SK-N-SH (cell line): ENCODE data around the gene TPP1. TPM values are rescaled to one million over a fixed set of nuclear protein-coding genes. Genes with fewer than 3 reads are reported as not detected.

Source experiments
- CTCF ChIA-PET: fragments of 300-600, 350-600 bp; formaldehyde crosslinking; extraction: SDS; loops from one replicate; lab custom pipeline; 2021; lab: Yijun Ruan, JAX
- POLR2A ChIA-PET: fragments of 350-600 bp; sonication (Branson Sonifier 250); formaldehyde crosslinking; extraction: SDS; loops from one replicate; lab custom pipeline; 2020; ENCODE audit warnings: antibody characterized with exemption, inconsistent platforms; lab: Yijun Ruan, JAX
- DNase-seq: peaks from one replicate; pipeline ENCODE4 v3.0.0; 2012
- H2AFZ ChIP-seq: fragments of 200-600 bp; sonication (generic); 2 replicates; pipeline ENCODE4 v1.8.1; 2016; ENCODE audit warnings: antibody characterized with exemption, mild to moderate bottlenecking, low read depth
- H3F3A ChIP-seq: fragments of 200-600 bp; sonication (generic); replicated peaks from 2 replicates; pipeline ENCODE3; 2016; ENCODE audit warnings: antibody characterized with exemption, mild to moderate bottlenecking; ENCODE audit not compliant: insufficient read depth
- H3K27ac ChIP-seq, 2 experiments: fragments of 200-500 bp in 1 of 2; fragments of 200-600 bp in 1 of 2; sonication (Bioruptor generic) in 1 of 2; sonication (generic), shearing (Covaris generic) in 1 of 2; 2 replicates each; pipeline versions ENCODE4 v1.5.1 to v1.6.1; 2014 to 2016; ENCODE audit warnings: low read depth in 2 of 2, inconsistent platforms in 1 of 2, low read length in 1 of 2, mild to moderate bottlenecking in 1 of 2, mixed read lengths in 1 of 2
- H3K27me3 ChIP-seq: fragments of 200-600 bp; sonication (generic), shearing (Covaris generic); 2 replicates; pipeline ENCODE4 v1.6.1; 2016; ENCODE audit warnings: mixed run types; ENCODE audit not compliant: insufficient read depth
- H3K36me3 ChIP-seq, 2 experiments: fragments of 200-500 bp in 1 of 2; fragments of 200-600 bp in 1 of 2; sonication (Bioruptor generic) in 1 of 2; sonication (generic) in 1 of 2; replicated peaks in 1 of 2; 2 replicates each; pipeline versions ENCODE3 to v1.5.1; 2014 to 2016; ENCODE audit warnings: low read length in 1 of 2, mild to moderate bottlenecking in 1 of 2; ENCODE audit not compliant: insufficient read depth in 2 of 2, control insufficient read depth in 1 of 2
- H3K4me1 ChIP-seq, 2 experiments: fragments of 200-500 bp in 1 of 2; fragments of 200-600 bp in 1 of 2; sonication (Bioruptor generic) in 1 of 2; sonication (generic), shearing (Covaris generic) in 1 of 2; 2 replicates each; pipeline versions ENCODE4 v1.5.1 to v1.6.1; 2014 to 2016; ENCODE audit warnings: low read depth in 1 of 2, low read length in 1 of 2, mixed run types in 1 of 2; ENCODE audit not compliant: insufficient read depth in 2 of 2, control insufficient read depth in 1 of 2
- H3K4me2 ChIP-seq: fragments of 200-600 bp; sonication (generic), shearing (Covaris generic); 2 replicates; pipeline ENCODE4 v1.6.1; 2017; ENCODE audit warnings: mixed run types
- H3K4me3 ChIP-seq, 2 experiments: fragments of 200-500 bp in 1 of 2; fragments of 200-600 bp in 1 of 2; sonication (Bioruptor generic) in 1 of 2; sonication (generic), shearing (Covaris generic) in 1 of 2; 2 replicates each; pipeline versions ENCODE4 v1.5.1 to v1.8.1; 2014 to 2016; ENCODE audit warnings: low read depth in 2 of 2, inconsistent platforms in 1 of 2, low read length in 1 of 2, mild to moderate bottlenecking in 1 of 2, mixed read lengths in 1 of 2, moderate library complexity in 1 of 2
- H3K79me2 ChIP-seq: fragments of 200-600 bp; sonication (generic); 2 replicates; pipeline ENCODE4 v1.8.1; 2017; ENCODE audit warnings: mild to moderate bottlenecking; ENCODE audit not compliant: insufficient read depth
- H3K9ac ChIP-seq: fragments of 200-600 bp; sonication (generic); 2 replicates; pipeline ENCODE4 v1.6.1; 2017; ENCODE audit warnings: mixed run types
- H3K9me2 ChIP-seq: fragments of 200-600 bp; sonication (generic); 2 replicates; pipeline ENCODE4 v1.6.1; 2017; ENCODE audit warnings: mixed run types
- H3K9me3 ChIP-seq: fragments of 200-600 bp; sonication (generic); 2 replicates; pipeline ENCODE4 v1.6.1; 2017; ENCODE audit warnings: mixed run types, mild to moderate bottlenecking, moderate library complexity
- H4K20me1 ChIP-seq: fragments of 200-600 bp; sonication (generic); 2 replicates; pipeline ENCODE4 v1.6.1; 2017; ENCODE audit warnings: mild to moderate bottlenecking, mixed run types; ENCODE audit not compliant: insufficient read depth
- CHD2 ChIP-seq: fragments of 150-350 bp; IDR thresholded peaks from 2 replicates; pipeline ENCODE4 v1.6.1; 2018; ENCODE audit warnings: low read length; ENCODE audit not compliant: partially characterized antibody
- ELF1 ChIP-seq: IDR thresholded peaks from 2 replicates; pipeline ENCODE4 v1.4.0; 2012
- EP300 ChIP-seq, 2 experiments: IDR thresholded peaks; 2 replicates each; pipeline versions ENCODE4 v1.4.0 to v1.6.1; 2012; ENCODE audit warnings: borderline replicate concordance in 1 of 2, low read depth in 1 of 2, low read length in 1 of 2
- EZH2phosphoT487 ChIP-seq: fragments of 200-600 bp; sonication (generic); IDR thresholded peaks from 2 replicates; pipeline ENCODE4 v1.6.1; 2017; ENCODE audit warnings: low read depth, mixed run types, mild to moderate bottlenecking, antibody characterized with exemption, moderate library complexity, borderline replicate concordance
- FOSL2 ChIP-seq: IDR thresholded peaks from 2 replicates; pipeline ENCODE4 v1.4.0; 2012; ENCODE audit warnings: low read depth, mild to moderate bottlenecking, moderate library complexity, borderline replicate concordance
- FOXJ3 ChIP-seq: sonication (generic); formaldehyde crosslinking; IDR thresholded peaks from 2 replicates; pipeline ENCODE4 v1.5.1; 2020; ENCODE audit warnings: mild to moderate bottlenecking, missing genetic modification reagents
- GABPA ChIP-seq: IDR thresholded peaks from 2 replicates; pipeline ENCODE4 v1.4.0; 2012; ENCODE audit warnings: low read depth, mild to moderate bottlenecking
- GATA2 ChIP-seq: sonication (generic); formaldehyde crosslinking; IDR thresholded peaks from 2 replicates; pipeline ENCODE4 v1.5.0; 2020; ENCODE audit warnings: mild to moderate bottlenecking, missing genetic modification reagents
- JUND ChIP-seq: IDR thresholded peaks from 2 replicates; pipeline ENCODE4 v1.4.0; 2012
- MEF2A ChIP-seq: IDR thresholded peaks from 2 replicates; pipeline ENCODE4 v1.4.0; 2012; ENCODE audit warnings: low read depth, borderline replicate concordance
- NFIC ChIP-seq: IDR thresholded peaks from 2 replicates; pipeline ENCODE4 v1.4.0; 2012; ENCODE audit warnings: borderline replicate concordance
- RCOR1 ChIP-seq: fragments of 150-350 bp; IDR thresholded peaks from 2 replicates; pipeline ENCODE4 v1.6.1; 2017; ENCODE audit warnings: antibody characterized with exemption, low read length
- RFX5 ChIP-seq: IDR thresholded peaks from 2 replicates; pipeline ENCODE4 v1.6.1; 2012; ENCODE audit warnings: mild to moderate bottlenecking, improper control_type of control experiment, low read length
- RXRA ChIP-seq: IDR thresholded peaks from 2 replicates; pipeline ENCODE4 v1.4.0; 2012; ENCODE audit warnings: low read depth, mild to moderate bottlenecking, borderline replicate concordance
- TAF1 ChIP-seq: IDR thresholded peaks from 2 replicates; pipeline ENCODE4 v1.6.1; 2012; ENCODE audit warnings: low read depth, mild to moderate bottlenecking, low read length, moderate library complexity, borderline replicate concordance
- TCF12 ChIP-seq: IDR thresholded peaks from 2 replicates; pipeline ENCODE4 v1.4.0; 2012
- TEAD4 ChIP-seq: IDR thresholded peaks from 2 replicates; pipeline ENCODE4 v1.4.0; 2012; ENCODE audit warnings: mild to moderate bottlenecking, borderline replicate concordance; ENCODE audit not compliant: insufficient read depth
- YY1 ChIP-seq: IDR thresholded peaks from 2 replicates; pipeline ENCODE4 v1.4.0; 2012; ENCODE audit warnings: low read depth, mild to moderate bottlenecking
- WGBS: methylation state at CpG from one replicate; pipeline ENCODE4 v1.1.6; 2017; ENCODE audit warnings: low lambda C conversion rate; 5-methylcytosine and 5-hydroxymethylcytosine counted together
- polyA plus RNA-seq, 3 experiments: library from polyadenylated mRNA; depleted of rRNA; stranded (reverse); fragments of >200 nt; gene quantifications; 2 replicates each; pipeline ENCODE4 v1.2.3, GENCODE V29; 2012
- TF ChIP-seq, protein P1 (sequence below): IDR thresholded peaks from 2 replicates; pipeline ENCODE4 v1.4.0; 2012; ENCODE audit warnings: low read depth
- TF ChIP-seq, protein P2 (sequence below): IDR thresholded peaks from 2 replicates; pipeline ENCODE4; 2012
- TF ChIP-seq, protein P3 (sequence below): IDR thresholded peaks from 2 replicates; pipeline ENCODE4 v1.4.0; 2012; ENCODE audit warnings: low read depth, borderline replicate concordance
- TF ChIP-seq, protein P4 (sequence below): IDR thresholded peaks from 2 replicates; pipeline ENCODE4 v1.4.0; 2012; ENCODE audit warnings: low read depth, borderline replicate concordance
- TF ChIP-seq, protein P5 (sequence below): fragments of 150-350 bp; IDR thresholded peaks from 2 replicates; pipeline ENCODE4 v1.6.1; 2017; ENCODE audit warnings: antibody characterized with exemption, low read length, low read depth, borderline replicate concordance

TPP1 gene
- polyA plus RNA-seq, 1 of the 3 experiments (the other 2 are of a cell fraction) = 105 TPM

DNA sequence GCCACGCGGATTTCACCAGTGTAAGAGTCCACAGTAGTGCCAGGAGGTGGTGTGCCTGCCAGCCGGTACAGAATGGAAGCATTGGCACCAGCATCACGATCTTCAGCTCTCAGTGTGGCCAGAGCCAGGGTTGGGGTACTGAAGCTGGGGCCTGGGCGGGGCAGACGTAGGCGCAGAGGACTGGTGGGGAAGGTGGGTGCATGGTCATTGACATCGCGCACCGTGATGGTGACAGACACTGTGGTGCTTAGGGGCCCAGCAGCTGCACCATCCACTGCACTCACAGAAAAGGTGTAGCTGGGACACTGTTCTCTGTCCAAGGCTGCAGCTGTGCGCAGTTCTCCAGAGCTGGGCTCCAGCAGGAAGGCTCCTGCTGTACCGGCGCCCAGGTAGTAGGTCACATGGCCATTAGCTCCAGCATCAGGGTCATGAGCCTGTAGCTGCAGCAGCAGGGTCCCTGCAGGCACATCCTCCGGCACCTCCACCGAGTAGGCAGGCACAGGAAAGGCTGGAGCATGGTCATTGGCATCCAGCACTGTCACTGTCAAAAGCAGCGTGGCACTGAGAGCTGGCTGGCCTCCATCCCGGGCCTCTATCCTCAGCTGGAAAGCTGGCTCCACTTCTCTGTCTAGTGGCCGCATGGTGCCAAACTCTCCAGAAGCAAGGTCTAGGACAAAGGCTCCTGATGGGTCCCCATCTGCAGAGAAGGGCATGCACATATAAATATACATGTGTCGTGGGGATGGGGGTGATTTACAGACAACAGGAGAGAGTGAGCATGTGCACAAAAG, 7.9 kb upstream of the TPP1 start:
- CTCF ChIA-PET = interaction anchor here (1.4 kb wide), 1 partner anchor 14 kb away, joined by 5 read pairs; no protein-coding TSS in a partner anchor

DNA sequence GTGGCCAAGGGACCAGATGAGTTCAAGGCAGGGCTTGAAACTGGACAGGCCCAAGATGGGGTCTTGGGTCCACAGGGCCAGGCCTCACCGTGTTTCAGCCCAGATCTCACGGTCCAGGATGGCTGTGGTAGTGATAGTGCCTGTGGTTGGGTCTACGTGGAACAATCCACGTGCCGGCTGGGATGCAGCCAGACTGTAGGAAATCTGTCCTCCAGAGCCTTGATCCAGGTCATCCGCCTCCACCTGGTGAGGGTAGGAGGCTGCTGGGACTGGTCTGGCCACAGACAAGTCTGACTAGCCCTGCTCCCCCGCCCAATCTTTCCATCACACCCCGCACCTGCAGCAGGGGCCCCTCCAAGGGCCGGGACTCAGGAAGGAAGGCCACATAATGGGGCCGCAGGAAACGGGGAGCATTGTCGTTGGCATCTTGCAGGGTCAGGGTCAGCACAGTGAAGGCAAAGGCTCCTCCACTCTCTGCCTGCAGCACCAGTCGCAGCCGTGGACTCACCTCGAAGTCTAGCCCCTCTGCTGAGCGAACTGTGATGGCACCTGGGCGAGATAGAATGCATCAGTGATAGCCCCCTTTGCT, 6.7 kb upstream of the TPP1 start:
- no peak overlapping the region for H3K27ac ChIP-seq
- no peaks in the 10 kb centered on the region for H3K9me3 ChIP-seq
- no peaks in the 10 kb centered on the region for H3K79me2 ChIP-seq
- H3K9me2 ChIP-seq = no peaks in the 10 kb centered on the region
- no peak for DNase-seq
- H2AFZ ChIP-seq = no peak overlapping the region
- H3K27me3 ChIP-seq = no peaks in the 10 kb centered on the region
- no peak overlapping the region for H3K4me3 ChIP-seq
- H4K20me1 ChIP-seq = no peaks in the 10 kb centered on the region
- H3K4me2 ChIP-seq = no peak overlapping the region
- H3K4me1 ChIP-seq = no peaks in the 10 kb centered on the region
- no peaks in the 10 kb centered on the region for H3F3A ChIP-seq
- ChIA-PET CTCF (no interaction called here), POLR2A (no interaction called here)
- TF ChIP-seq TEAD4 (no peak), CHD2 (no peak), MEF2A (no peak), EP300 (IDR thresholded peaks at IDR 0.05; ENCODE audit: borderline replicate concordance in 1 of 2, low read depth in 1 of 2, low read length in 1 of 2) (no peak), FOSL2 (no peak), GABPA (no peak), JUND (no peak), RFX5 (no peak), YY1 (no peak), TCF12 (no peak), FOXJ3 (CRISPR knock-in tag) (no peak), RCOR1 (no peak)
- TF ChIP-seq, protein P1, sequence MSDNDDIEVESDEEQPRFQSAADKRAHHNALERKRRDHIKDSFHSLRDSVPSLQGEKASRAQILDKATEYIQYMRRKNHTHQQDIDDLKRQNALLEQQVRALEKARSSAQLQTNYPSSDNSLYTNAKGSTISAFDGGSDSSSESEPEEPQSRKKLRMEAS = no peak
- TF ChIP-seq, protein P2, sequence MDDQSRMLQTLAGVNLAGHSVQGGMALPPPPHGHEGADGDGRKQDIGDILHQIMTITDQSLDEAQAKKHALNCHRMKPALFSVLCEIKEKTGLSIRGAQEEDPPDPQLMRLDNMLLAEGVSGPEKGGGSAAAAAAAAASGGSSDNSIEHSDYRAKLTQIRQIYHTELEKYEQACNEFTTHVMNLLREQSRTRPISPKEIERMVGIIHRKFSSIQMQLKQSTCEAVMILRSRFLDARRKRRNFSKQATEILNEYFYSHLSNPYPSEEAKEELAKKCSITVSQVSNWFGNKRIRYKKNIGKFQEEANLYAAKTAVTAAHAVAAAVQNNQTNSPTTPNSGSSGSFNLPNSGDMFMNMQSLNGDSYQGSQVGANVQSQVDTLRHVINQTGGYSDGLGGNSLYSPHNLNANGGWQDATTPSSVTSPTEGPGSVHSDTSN = no peak
- TF ChIP-seq, protein P3, sequence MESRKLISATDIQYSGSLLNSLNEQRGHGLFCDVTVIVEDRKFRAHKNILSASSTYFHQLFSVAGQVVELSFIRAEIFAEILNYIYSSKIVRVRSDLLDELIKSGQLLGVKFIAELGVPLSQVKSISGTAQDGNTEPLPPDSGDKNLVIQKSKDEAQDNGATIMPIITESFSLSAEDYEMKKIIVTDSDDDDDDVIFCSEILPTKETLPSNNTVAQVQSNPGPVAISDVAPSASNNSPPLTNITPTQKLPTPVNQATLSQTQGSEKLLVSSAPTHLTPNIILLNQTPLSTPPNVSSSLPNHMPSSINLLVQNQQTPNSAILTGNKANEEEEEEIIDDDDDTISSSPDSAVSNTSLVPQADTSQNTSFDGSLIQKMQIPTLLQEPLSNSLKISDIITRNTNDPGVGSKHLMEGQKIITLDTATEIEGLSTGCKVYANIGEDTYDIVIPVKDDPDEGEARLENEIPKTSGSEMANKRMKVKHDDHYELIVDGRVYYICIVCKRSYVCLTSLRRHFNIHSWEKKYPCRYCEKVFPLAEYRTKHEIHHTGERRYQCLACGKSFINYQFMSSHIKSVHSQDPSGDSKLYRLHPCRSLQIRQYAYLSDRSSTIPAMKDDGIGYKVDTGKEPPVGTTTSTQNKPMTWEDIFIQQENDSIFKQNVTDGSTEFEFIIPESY = no peak
- TF ChIP-seq, protein P4, sequence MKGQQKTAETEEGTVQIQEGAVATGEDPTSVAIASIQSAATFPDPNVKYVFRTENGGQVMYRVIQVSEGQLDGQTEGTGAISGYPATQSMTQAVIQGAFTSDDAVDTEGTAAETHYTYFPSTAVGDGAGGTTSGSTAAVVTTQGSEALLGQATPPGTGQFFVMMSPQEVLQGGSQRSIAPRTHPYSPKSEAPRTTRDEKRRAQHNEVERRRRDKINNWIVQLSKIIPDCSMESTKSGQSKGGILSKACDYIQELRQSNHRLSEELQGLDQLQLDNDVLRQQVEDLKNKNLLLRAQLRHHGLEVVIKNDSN = no peak
- no peak overlapping the region for H3K9ac ChIP-seq
- 85% methylated on average over 12 of the region's 17 CpGs for whole genome bisulfite sequencing
- peaks cover 0 to 19% of the 10 kb centered on the region in 2 experiments for H3K36me3 ChIP-seq

More for the DNA sequence above, 7.9 kb upstream of the TPP1 start:
- no peak for TF ChIP-seq TAF1
- no peak for TF ChIP-seq CHD2
- no peak for TF ChIP-seq NFIC
- TF ChIP-seq TCF12 = no peak
- TF ChIP-seq, protein P4 = no peak
- no peak for TF ChIP-seq YY1
- TF ChIP-seq RCOR1 = no peak
- TF ChIP-seq GATA2 (CRISPR knock-in tag) = no peak
- TF ChIP-seq, protein P5, sequence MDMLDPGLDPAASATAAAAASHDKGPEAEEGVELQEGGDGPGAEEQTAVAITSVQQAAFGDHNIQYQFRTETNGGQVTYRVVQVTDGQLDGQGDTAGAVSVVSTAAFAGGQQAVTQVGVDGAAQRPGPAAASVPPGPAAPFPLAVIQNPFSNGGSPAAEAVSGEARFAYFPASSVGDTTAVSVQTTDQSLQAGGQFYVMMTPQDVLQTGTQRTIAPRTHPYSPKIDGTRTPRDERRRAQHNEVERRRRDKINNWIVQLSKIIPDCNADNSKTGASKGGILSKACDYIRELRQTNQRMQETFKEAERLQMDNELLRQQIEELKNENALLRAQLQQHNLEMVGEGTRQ = no peak
- no peak for TF ChIP-seq ELF1
- TF ChIP-seq RXRA = no peak
- TF ChIP-seq EZH2phosphoT487 = no peak
- H3F3A ChIP-seq = no peaks in the 10 kb centered on the region
- no peak overlapping the region for H3K4me3 ChIP-seq
- POLR2A ChIA-PET = no interaction called here
- H3K4me2 ChIP-seq = no peak overlapping the region
- no peak overlapping the region for H3K27ac ChIP-seq
- H3K9me2 ChIP-seq = no peaks in the 10 kb centered on the region
- no peaks in the 10 kb centered on the region for H3K79me2 ChIP-seq
- no peak overlapping the region for H2AFZ ChIP-seq
- H3K9me3 ChIP-seq = no peaks in the 10 kb centered on the region
- H3K27me3 ChIP-seq = no peaks in the 10 kb centered on the region
- no peaks in the 10 kb centered on the region for H3K4me1 ChIP-seq
- H4K20me1 ChIP-seq = no peaks in the 10 kb centered on the region
- DNase-seq = no peak
- WGBS = 90% methylated on average over 19 of the region's 19 CpGs
- peaks cover 0 to 24% of the 10 kb centered on the region in 2 experiments for H3K36me3 ChIP-seq
- no peak overlapping the region for H3K9ac ChIP-seq
